Activated T-cell treated with anti-CD3 and anti-CD28 coated beads, Interleukin-2, amount 50 U/mL, for 48 hours (primary cell): ENCODE data around the gene ADGRV1.
"Not testable (repeated sequence)": the region's sequence is repeated elsewhere in the genome, so short reads cannot be mapped to it uniquely, and the experiment has no call there.

Source experiments
- DNase-seq, 2 experiments: peaks; one replicate each; pipeline ENCODE4 v3.0.0-alpha.2; 2020

The ADGRV1 gene

GRCh38 chr5:90595766-90596165 lies 37.2 kb downstream of the ADGRV1 start:
- not testable (repeated sequence) for DNase-seq

- DNase-seq, result no peak
Observed at GRCh38 chr5:90598293-90598692, 39.7 kb downstream of the ADGRV1 start.

- not testable (repeated sequence) for DNase-seq
Observed at GRCh38 chr5:90600307-90600706, 41.7 kb downstream of the ADGRV1 start.

GRCh38 chr5:90601468-90601867 lies 42.9 kb downstream of the ADGRV1 start:
- DNase-seq, result no peak

- no peak for DNase-seq
Observed at GRCh38 chr5:90602681-90603080, 44.1 kb downstream of the ADGRV1 start.

- DNase-seq, result no peak
Observed at GRCh38 chr5:90606539-90606938, 47.9 kb downstream of the ADGRV1 start.

GRCh38 chr5:90612919-90613318 lies 54.3 kb downstream of the ADGRV1 start:
- no peak for DNase-seq

- DNase-seq, result no peak
Observed at GRCh38 chr5:90613459-90613858, 54.9 kb downstream of the ADGRV1 start.

- no peak for DNase-seq
Observed at GRCh38 chr5:90613918-90614504, 55.4 kb downstream of the ADGRV1 start.

- no peak for DNase-seq
Observed at GRCh38 chr5:90615355-90615754, 56.8 kb downstream of the ADGRV1 start.

- no peak for DNase-seq
Observed at GRCh38 chr5:90618071-90618470, 59.5 kb downstream of the ADGRV1 start.

- DNase-seq, result not testable (repeated sequence)
Observed at GRCh38 chr5:90619762-90620161, 61.2 kb downstream of the ADGRV1 start.

- no peak for DNase-seq
Observed at GRCh38 chr5:90621848-90622247, 63.3 kb downstream of the ADGRV1 start.

- DNase-seq, result no peak
Observed at GRCh38 chr5:90626493-90626892, 67.9 kb downstream of the ADGRV1 start.

- no peak for DNase-seq
Observed at GRCh38 chr5:90628492-90628891, 69.9 kb downstream of the ADGRV1 start.

GRCh38 chr5:90632791-90633190 lies 74.2 kb downstream of the ADGRV1 start:
- no peak for DNase-seq

GRCh38 chr5:90636948-90637347 lies 78.4 kb downstream of the ADGRV1 start:
- DNase-seq, result no peak

- DNase-seq, result no peak
Observed at GRCh38 chr5:90637731-90638130, 79.1 kb downstream of the ADGRV1 start.

GRCh38 chr5:90638878-90639277 lies 80.3 kb downstream of the ADGRV1 start:
- DNase-seq, result no peak

- no peak for DNase-seq
Observed at GRCh38 chr5:90640484-90641059, 82.0 kb downstream of the ADGRV1 start.

GRCh38 chr5:90641528-90641927 lies 82.9 kb downstream of the ADGRV1 start:
- no peak for DNase-seq

GRCh38 chr5:90642706-90643229 lies 84.2 kb downstream of the ADGRV1 start:
- DNase-seq, result no peak

GRCh38 chr5:90644132-90644531 lies 85.5 kb downstream of the ADGRV1 start:
- no peak for DNase-seq

- no peak for DNase-seq
Observed at GRCh38 chr5:90645024-90645610, 86.5 kb downstream of the ADGRV1 start.
